MCF 10A (cell line): ENCODE data around the gene IPO8. TPM values are rescaled to one million over a fixed set of nuclear protein-coding genes. Genes with fewer than 3 reads are reported as not detected.

Experiments
- BruUV-seq: library from RNA; stranded (reverse); fragments of 400-500 nt; replicated peaks from 2 replicates; lab custom pipeline; 2021; lab: Mats Ljungman, UMichigan
- CTCF ChIA-PET: fragments of 300-600 bp; sonication (Branson Sonifier 250); formaldehyde crosslinking; extraction: SDS; loops from one replicate; lab custom pipeline; 2021; ENCODE audit warnings: antibody characterized with exemption, inconsistent platforms; lab: Yijun Ruan, JAX
- POLR2A ChIA-PET: fragments of 300-600, 350-650 bp; sonication (Branson Sonifier 250); formaldehyde crosslinking; extraction: SDS; loops from one replicate; lab custom pipeline; 2020; ENCODE audit warnings: antibody characterized with exemption, inconsistent platforms; lab: Yijun Ruan, JAX
- DNase-seq: peaks from one replicate; pipeline ENCODE4 v3.0.0-alpha.2; 2018; ENCODE audit not compliant: unreplicated experiment
- H3K27ac Mint-ChIP-seq: one replicate; pipeline ENCODE4 v1.8.0; 2022; ENCODE audit warnings: mild to moderate bottlenecking, low read depth, mixed read lengths; ENCODE audit not compliant: unreplicated experiment
- H3K27me3 Mint-ChIP-seq: one replicate; pipeline ENCODE4 v1.8.0; 2022; ENCODE audit warnings: mixed read lengths; ENCODE audit not compliant: insufficient read depth, unreplicated experiment
- H3K36me3 Mint-ChIP-seq: one replicate; pipeline ENCODE4 v1.8.0; 2022; ENCODE audit warnings: mild to moderate bottlenecking, moderate library complexity, mixed read lengths; ENCODE audit not compliant: insufficient read depth, unreplicated experiment
- H3K4me1 Mint-ChIP-seq: one replicate; pipeline ENCODE4 v1.8.0; 2022; ENCODE audit warnings: mixed read lengths; ENCODE audit not compliant: insufficient read depth, unreplicated experiment
- H3K4me3 Mint-ChIP-seq: one replicate; pipeline ENCODE4 v1.8.0; 2022; ENCODE audit warnings: mild to moderate bottlenecking, moderate library complexity, mixed read lengths; ENCODE audit not compliant: unreplicated experiment
- H3K9me3 Mint-ChIP-seq: one replicate; pipeline ENCODE4 v1.8.0; 2022; ENCODE audit warnings: mixed read lengths; ENCODE audit not compliant: unreplicated experiment
- CTCF ChIP-seq: fragments of 200-600 bp; IDR thresholded peaks from one replicate; pipeline ENCODE4 v1.8.0; 2022; ENCODE audit warnings: antibody characterized with exemption, mild to moderate bottlenecking; ENCODE audit not compliant: unreplicated experiment
- intact Hi-C: fragments of 100-400 bp; cut with micrococcal nuclease; formaldehyde crosslinking; loops from 2 replicates; pipeline ENCODE4 v1.14.1; 2022
- total RNA-seq: library from RNA; stranded (reverse); gene quantifications from 2 replicates; pipeline ENCODE4 v1.2.3, GENCODE V29; 2022

IPO8 gene
- total RNA-seq, 1 experiment from 2014 or later, result 36.3 TPM

DNA sequence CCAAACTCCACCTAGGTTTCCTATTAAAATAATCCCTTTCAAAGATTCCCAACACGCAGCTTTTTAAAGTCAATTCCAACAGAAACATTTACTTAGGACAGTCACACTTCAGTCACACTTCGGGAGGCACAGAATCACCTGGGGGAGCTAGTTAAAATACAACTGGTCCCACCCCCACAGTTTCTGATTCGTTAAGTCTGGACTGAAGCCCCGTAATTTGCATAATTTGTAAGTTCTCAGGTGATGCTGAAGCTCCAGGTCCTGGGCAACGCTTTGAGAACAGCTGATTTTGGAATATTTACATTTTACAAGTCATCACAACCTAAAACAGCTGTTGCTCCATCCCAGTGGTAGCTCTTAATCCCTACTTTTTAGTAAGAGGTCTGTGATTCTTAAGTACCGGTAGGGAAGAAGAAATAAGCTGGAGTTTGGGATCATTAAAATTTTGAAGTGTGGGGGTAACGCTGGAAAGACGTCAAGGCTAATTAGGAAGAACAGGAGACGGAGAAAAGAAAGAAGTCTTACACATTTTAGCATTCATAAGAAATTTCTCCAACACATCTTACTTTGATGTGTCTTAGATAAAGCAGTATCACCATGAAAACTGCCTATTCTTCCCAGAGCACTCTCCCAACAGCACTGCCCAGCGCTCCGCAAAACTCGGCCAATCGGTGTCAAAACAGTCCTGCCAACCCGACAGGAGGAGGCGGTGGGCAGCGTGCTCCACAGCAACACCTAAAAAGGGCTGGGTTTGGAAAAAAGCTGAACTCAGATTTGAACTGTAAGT, 1.1 kb downstream of the IPO8 start:
- H3K4me3 Mint-ChIP-seq, result peak overlapping the region; percentile 93
- H3K36me3 Mint-ChIP-seq, result peaks cover 7% of the 10 kb centered on the region
- peak overlapping the region; percentile 92 for H3K27ac Mint-ChIP-seq
- H3K9me3 Mint-ChIP-seq, result no peaks in the 10 kb centered on the region
- peaks cover 30% of the 10 kb centered on the region for H3K4me1 Mint-ChIP-seq
- no peak for TF ChIP-seq CTCF
- POLR2A ChIA-PET, result interaction anchor here (0.6 to 3.6 kb wide), 19 partner anchors 9 to 1903 kb away, joined by 3 to 75 read pairs (median 4); partner anchors contain the start of genes CAPRIN2 and ERGIC2
- DNase-seq, result peak; percentile 56
- CTCF ChIA-PET, result interaction anchor here (0.8 to 2.8 kb wide), 14 partner anchors 9 to 1319 kb away, joined by 3 to 26 read pairs (median 3); partner anchors contain the start of gene CAPRIN2
- BruUV-seq, result no TSS peak
- intact Hi-C loops, result loop anchor here (1.0 to 5.0 kb wide), 3 partner anchors 60 to 1177 kb away; partner anchors contain the start of gene CAPRIN2
- H3K27me3 Mint-ChIP-seq, result no peaks in the 10 kb centered on the region

DNA sequence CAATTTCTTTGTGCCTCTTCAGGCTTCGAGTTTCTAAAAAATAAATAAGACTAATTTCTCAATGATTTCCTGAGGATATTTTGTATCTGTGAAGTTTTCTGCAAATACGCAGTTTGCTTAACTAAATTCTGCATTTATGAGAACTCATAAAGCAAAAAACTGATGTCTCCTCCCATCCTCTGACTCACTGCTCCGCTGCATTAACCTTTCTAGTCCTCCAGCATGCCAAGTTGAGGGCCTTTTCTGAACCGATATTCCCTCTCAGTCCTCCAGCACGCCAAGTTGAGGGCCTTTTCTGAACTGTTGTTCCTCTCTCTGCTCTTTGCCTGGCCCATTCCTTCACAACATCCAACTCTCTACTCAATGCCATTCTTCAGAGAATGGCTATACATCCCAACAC, 3.2 kb downstream of the IPO8 start:
- H3K4me3 Mint-ChIP-seq, result no peak overlapping the region

GRCh38 chr12:30691122-30691879, 4.4 kb downstream of the IPO8 start:
- H3K27me3 Mint-ChIP-seq, result no peaks in the 10 kb centered on the region
- POLR2A ChIA-PET, result interaction anchor here (0.5 to 2.4 kb wide), 13 partner anchors 10 to 1311 kb away, joined by 3 to 11 read pairs (median 4); partner anchors contain the start of gene CAPRIN2
- H3K4me3 Mint-ChIP-seq, result no peak overlapping the region
- H3K36me3 Mint-ChIP-seq, result peaks cover 14% of the 10 kb centered on the region
- no TSS peak for BruUV-seq
- intact Hi-C loops, result loop anchor here (5.0 kb wide), 1 partner anchor 1174 kb away; no protein-coding TSS in a partner anchor
- CTCF ChIA-PET, result interaction anchor here (0.7 to 1.5 kb wide), 4 partner anchors 8 to 1092 kb away, joined by 3 to 5 read pairs (median 4); no protein-coding TSS in a partner anchor
- no peak for TF ChIP-seq CTCF
- peaks cover 32% of the 10 kb centered on the region for H3K4me1 Mint-ChIP-seq
- peak overlapping the region; percentile 33 for H3K27ac Mint-ChIP-seq
- H3K9me3 Mint-ChIP-seq, result no peaks in the 10 kb centered on the region
- peak; percentile 71 for DNase-seq

More for the DNA sequence above, 3.2 kb downstream of the IPO8 start:
- Mint-ChIP-seq H3K27ac (no peak overlapping the region), H3K9me3 (no peaks in the 10 kb centered on the region), H3K36me3 (peaks cover 11% of the 10 kb centered on the region), H3K27me3 (no peaks in the 10 kb centered on the region), H3K4me1 (peaks cover 32% of the 10 kb centered on the region)
- POLR2A ChIA-PET, result interaction anchor here (0.6 to 1.9 kb wide), 3 partner anchors 10 to 122 kb away, joined by 3 to 6 read pairs (median 3); no protein-coding TSS in a partner anchor
- no TSS peak for BruUV-seq
- no peak for TF ChIP-seq CTCF
- intact Hi-C loops, result loop anchor here (5.0 kb wide), 1 partner anchor 1175 kb away; no protein-coding TSS in a partner anchor
- CTCF ChIA-PET, result no interaction called here
- DNase-seq, result no peak
